DOHH2 (cell line): Measurements from ENCODE around the gene DPP7.

Experiments
- EZH2phosphoT487 ChIP-seq: fragments of 200-600 bp; sonication (generic); IDR thresholded peaks from 2 replicates; pipeline ENCODE4 v1.6.1; 2017; ENCODE audit warnings: borderline replicate concordance, mild to moderate bottlenecking, antibody characterized with exemption, low read length, moderate library complexity, mixed read lengths
- TF ChIP-seq, protein P1 (sequence below): fragments of 200-600 bp; sonication (generic); IDR thresholded peaks from one replicate; pipeline ENCODE4 v1.5.1; 2014; ENCODE audit warnings: antibody characterized with exemption, mild to moderate bottlenecking, low read depth, low read length; ENCODE audit not compliant: poor library complexity, severe bottlenecking

DNA sequence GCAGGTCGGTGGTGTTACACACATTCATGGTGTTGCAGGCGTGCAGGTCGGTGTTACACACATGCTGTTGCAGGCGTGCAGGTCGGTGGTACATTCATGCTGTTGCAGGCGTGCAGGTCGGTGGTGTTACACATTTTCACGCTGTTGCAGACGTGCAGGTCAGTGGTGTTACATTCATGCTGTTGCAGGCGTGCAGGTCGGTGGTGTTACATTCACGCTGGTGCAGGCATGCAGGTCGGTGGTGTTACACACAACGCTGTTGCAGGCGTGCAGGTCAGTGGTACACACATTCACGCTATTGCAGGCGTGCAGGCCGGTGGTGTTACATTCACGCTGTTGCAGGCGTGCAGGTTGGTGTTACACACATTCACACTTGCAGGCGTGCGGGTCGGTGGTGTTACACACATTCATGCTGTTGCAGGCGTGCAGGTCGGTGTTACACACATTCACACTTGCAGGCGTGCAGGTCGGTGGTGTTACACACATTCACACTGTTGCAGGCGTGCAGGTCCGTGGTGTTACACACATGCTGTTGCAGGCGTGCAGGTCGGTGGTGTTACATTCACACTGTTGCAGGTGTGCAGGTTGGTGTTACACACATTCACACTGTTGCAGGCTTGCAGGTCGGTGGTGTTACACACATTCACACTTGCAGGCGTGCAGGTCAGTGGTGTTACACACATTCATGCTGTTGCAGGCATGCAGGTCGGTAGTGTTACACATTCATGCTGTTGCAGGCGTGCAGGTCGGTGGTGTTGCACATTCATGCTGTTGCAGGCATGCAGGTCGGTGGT is 11.1 kb downstream of the DPP7 start:
- TF ChIP-seq, protein P1, sequence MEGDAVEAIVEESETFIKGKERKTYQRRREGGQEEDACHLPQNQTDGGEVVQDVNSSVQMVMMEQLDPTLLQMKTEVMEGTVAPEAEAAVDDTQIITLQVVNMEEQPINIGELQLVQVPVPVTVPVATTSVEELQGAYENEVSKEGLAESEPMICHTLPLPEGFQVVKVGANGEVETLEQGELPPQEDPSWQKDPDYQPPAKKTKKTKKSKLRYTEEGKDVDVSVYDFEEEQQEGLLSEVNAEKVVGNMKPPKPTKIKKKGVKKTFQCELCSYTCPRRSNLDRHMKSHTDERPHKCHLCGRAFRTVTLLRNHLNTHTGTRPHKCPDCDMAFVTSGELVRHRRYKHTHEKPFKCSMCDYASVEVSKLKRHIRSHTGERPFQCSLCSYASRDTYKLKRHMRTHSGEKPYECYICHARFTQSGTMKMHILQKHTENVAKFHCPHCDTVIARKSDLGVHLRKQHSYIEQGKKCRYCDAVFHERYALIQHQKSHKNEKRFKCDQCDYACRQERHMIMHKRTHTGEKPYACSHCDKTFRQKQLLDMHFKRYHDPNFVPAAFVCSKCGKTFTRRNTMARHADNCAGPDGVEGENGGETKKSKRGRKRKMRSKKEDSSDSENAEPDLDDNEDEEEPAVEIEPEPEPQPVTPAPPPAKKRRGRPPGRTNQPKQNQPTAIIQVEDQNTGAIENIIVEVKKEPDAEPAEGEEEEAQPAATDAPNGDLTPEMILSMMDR = no peak
- TF ChIP-seq EZH2phosphoT487 = no peak
